Measurements from ENCODE around the gene ARNT2. TPM values are rescaled to one million over a fixed set of nuclear protein-coding genes. Genes with fewer than 3 reads are reported as not detected.

Gene ARNT2
- total and polyA plus RNA-seq, 2 of the 13 experiments (the other 11 are each of a cell fraction or from before 2014, with no cell fraction given), result 0.69 to 1.7 TPM

DNA sequence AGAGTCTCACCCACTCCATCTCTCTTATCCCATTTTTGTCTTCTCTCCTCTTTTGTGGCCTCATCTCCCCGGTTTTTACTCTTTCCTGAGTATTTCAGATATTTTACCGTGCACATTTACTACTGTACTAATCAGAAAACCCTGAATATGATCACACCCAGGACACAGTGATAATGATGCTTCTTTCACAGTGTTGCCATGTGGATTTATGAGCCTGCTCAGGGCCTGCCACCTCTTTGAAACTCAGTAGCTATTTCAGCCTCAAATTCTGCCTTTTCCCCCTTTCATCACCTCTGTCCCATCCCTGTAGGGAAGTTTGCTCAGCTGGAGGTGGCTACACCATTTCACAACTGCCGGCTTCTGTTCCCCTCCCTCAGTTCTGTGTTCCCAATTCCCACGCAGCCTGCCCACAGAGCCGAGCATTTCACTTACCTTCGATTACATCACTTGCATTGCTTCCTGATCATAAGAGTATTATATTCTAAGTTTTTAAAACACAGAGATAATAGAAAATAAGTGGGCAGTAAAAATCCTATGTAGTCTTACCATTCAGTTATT is 33.2 kb downstream of the ARNT2 start (continued):
- TF ChIP-seq, protein P1, sequence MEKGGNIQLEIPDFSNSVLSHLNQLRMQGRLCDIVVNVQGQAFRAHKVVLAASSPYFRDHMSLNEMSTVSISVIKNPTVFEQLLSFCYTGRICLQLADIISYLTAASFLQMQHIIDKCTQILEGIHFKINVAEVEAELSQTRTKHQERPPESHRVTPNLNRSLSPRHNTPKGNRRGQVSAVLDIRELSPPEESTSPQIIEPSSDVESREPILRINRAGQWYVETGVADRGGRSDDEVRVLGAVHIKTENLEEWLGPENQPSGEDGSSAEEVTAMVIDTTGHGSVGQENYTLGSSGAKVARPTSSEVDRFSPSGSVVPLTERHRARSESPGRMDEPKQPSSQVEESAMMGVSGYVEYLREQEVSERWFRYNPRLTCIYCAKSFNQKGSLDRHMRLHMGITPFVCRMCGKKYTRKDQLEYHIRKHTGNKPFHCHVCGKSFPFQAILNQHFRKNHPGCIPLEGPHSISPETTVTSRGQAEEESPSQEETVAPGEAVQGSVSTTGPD (CRISPR knock-in tag; IDR thresholded peaks at IDR 0.05), result no peak
- no peak for TF ChIP-seq NFATC3 (CRISPR knock-in tag; IDR thresholded peaks at IDR 0.05)
- no peak for TF ChIP-seq ATAD3A (CRISPR knock-in tag; IDR thresholded peaks at IDR 0.05)
- TF ChIP-seq GATAD2A (CRISPR knock-in tag; IDR thresholded peaks at IDR 0.05), result no peak
- no peak for TF ChIP-seq ZNF776 (CRISPR knock-in tag; IDR thresholded peaks at IDR 0.05)

DNA sequence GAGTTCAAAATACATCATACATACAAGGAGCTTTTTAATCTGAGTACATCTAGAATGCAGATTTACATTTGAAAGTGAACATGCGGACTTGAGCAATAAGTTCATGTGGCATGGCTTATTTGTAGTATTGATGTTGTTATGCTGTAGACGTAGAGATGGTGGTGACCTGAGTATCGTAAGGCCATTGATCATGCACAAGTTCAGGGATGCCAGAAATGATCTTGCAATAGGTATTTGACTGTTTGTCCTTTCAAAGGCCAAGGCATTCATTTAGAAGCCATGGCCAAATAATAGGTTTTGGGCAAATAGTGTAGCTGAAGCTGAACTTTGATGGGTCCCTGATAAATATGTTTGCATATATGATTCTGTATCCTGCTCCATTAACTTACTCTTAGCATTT is 35.0 kb downstream of the ARNT2 start:
- POLR2A ChIA-PET, result no interaction called here
- Histone ChIP-seq H3K36me3 (replicated peaks in 1 of 2; ENCODE audit: control insufficient read depth in 1 of 2, insufficient read depth in 2 of 2, low read length in 2 of 2) (no peaks in the 10 kb centered on the region), H3K79me2 (ENCODE audit: insufficient read depth, low read length) (no peaks in the 10 kb centered on the region), H3K4me2 (ENCODE audit: low read depth, low read length) (no peak overlapping the region), H3K9me3 (ENCODE audit: low read length) (no peaks in the 10 kb centered on the region), H3K4me1 (ENCODE audit: insufficient read depth, low read length) (peaks cover 34% of the 10 kb centered on the region), H4K20me1 (ENCODE audit: insufficient read depth, low read length) (no peaks in the 10 kb centered on the region), H3K4me3 (replicated peaks in 1 of 3; ENCODE audit: insufficient read depth in 1 of 3, low read depth in 2 of 3, low read length in 3 of 3) (no peak overlapping the region), H3K27me3 (ENCODE audit: control insufficient read depth in 1 of 2, insufficient read depth in 2 of 2, low read length in 2 of 2) (0 out of 5 replicates have a peak, but pooled peaks cover 0 to 3% of the 10 kb centered on the region in 2 experiments), H2AFZ (ENCODE audit: low read length) (no peak overlapping the region), H3K27ac (ENCODE audit: extremely low read length, insufficient read depth, low read length) (no peak overlapping the region), H3K9ac (ENCODE audit: insufficient read depth, low read depth, low read length) (no peak overlapping the region)
- TF ChIP-seq ZMYM3 (CRISPR knock-in tag; IDR thresholded peaks at IDR 0.05), result no peak
- DNase-seq (ENCODE audit: low spot score) (no peak), ATAC-seq (no peak), FAIRE-seq (no peak)
- no TSS peak for BruUV-seq (replicated peaks)
- CTCF ChIA-PET (ENCODE audit: low intra/inter-chr PET ratio, low total read pairs), result no interaction called here
- WGBS (ENCODE audit: low lambda C conversion rate), result 37% methylated on average over 3 of the region's 3 CpGs
- intact Hi-C loops (cut with micrococcal nuclease; ENCODE audit: unreplicated experiment) (no loop called here), in situ Hi-C loops (cut with HindIII; ENCODE audit: extremely low pct_ligation_motif_present, low pct_unique_long_range_greater_than_20kb) (no loop called here)

DNA sequence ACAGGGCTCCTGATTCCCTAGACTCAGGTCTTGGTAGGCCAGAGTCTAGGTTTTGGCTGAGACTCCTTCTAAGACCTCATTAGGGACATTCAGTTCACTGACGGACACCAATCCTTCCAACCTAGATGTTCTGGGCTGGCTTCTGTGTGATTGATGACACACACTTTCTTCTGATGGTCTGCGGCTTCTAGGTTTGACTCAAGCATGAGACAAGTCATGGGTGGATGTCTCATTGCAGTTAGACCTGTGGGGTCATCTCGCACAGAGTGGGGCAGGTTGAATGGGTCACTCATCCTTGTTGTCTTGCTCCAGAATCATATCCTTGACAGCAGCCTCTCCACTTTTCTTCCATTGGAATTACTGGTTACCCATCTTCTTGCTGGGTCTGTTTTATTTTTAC is 35.8 kb downstream of the ARNT2 start:
- 44% methylated on average over 3 of the region's 3 CpGs for WGBS (ENCODE audit: low lambda C conversion rate)
- no peak overlapping the region for H2AFZ ChIP-seq (ENCODE audit: low read length)
- no TSS peak for BruUV-seq (replicated peaks)
- H3K4me2 ChIP-seq (ENCODE audit: low read depth, low read length), result no peak overlapping the region
- H3K4me1 ChIP-seq (ENCODE audit: insufficient read depth, low read length), result peaks cover 25% of the 10 kb centered on the region
- no peaks in the 10 kb centered on the region for H3K9me3 ChIP-seq (ENCODE audit: low read length)
- ATAC-seq, result no peak
- FAIRE-seq, result no peak
- no peak overlapping the region for H3K4me3 ChIP-seq (replicated peaks in 1 of 3; ENCODE audit: insufficient read depth in 1 of 3, low read depth in 2 of 3, low read length in 3 of 3)
- H3K79me2 ChIP-seq (ENCODE audit: insufficient read depth, low read length), result no peaks in the 10 kb centered on the region
- no peaks in the 10 kb centered on the region for H4K20me1 ChIP-seq (ENCODE audit: insufficient read depth, low read length)
- DNase-seq (ENCODE audit: low spot score), result no peak
- no peaks in the 10 kb centered on the region for H3K36me3 ChIP-seq (replicated peaks in 1 of 2; ENCODE audit: control insufficient read depth in 1 of 2, insufficient read depth in 2 of 2, low read length in 2 of 2)
- intact Hi-C loops (cut with micrococcal nuclease; ENCODE audit: unreplicated experiment), result no loop called here
- POLR2A ChIA-PET, result no interaction called here
- CTCF ChIA-PET (ENCODE audit: low intra/inter-chr PET ratio, low total read pairs), result no interaction called here
- no peak overlapping the region for H3K27ac ChIP-seq (ENCODE audit: extremely low read length, insufficient read depth, low read length)
- no peak overlapping the region for H3K9ac ChIP-seq (ENCODE audit: insufficient read depth, low read depth, low read length)
- in situ Hi-C loops (cut with HindIII; ENCODE audit: extremely low pct_ligation_motif_present, low pct_unique_long_range_greater_than_20kb), result no loop called here
- H3K27me3 ChIP-seq (ENCODE audit: control insufficient read depth in 1 of 2, insufficient read depth in 2 of 2, low read length in 2 of 2), result 0 out of 5 replicates have a peak, but pooled peaks cover 0 to 3% of the 10 kb centered on the region in 2 experiments
- TF ChIP-seq ZFP82 (CRISPR knock-in tag; IDR thresholded peaks at IDR 0.05; ENCODE audit: borderline replicate concordance) (no peak), ZNF674 (CRISPR knock-in tag; IDR thresholded peaks at IDR 0.05; ENCODE audit: low read depth) (no peak), IRX3 (CRISPR knock-in tag; IDR thresholded peaks at IDR 0.05; ENCODE audit: borderline replicate concordance, low read depth) (no peak), KAT8 (CRISPR knock-in tag; IDR thresholded peaks at IDR 0.05) (no peak), SRSF4 (IDR thresholded peaks at IDR 0.05; ENCODE audit: low read depth, low read length, poor library complexity, severe bottlenecking) (no peak), ZFP90 (CRISPR knock-in tag; IDR thresholded peaks at IDR 0.05; ENCODE audit: borderline replicate concordance) (no peak), POLR2AphosphoS2 (IDR thresholded peaks at IDR 0.05; ENCODE audit: low read depth, low read length) (no peak), PPARG (CRISPR knock-in tag; conservative IDR thresholded peaks at IDR 0.05) (no peak)
- TF ChIP-seq, protein P2, sequence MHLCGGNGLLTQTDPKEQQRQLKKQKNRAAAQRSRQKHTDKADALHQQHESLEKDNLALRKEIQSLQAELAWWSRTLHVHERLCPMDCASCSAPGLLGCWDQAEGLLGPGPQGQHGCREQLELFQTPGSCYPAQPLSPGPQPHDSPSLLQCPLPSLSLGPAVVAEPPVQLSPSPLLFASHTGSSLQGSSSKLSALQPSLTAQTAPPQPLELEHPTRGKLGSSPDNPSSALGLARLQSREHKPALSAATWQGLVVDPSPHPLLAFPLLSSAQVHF (CRISPR knock-in tag; IDR thresholded peaks at IDR 0.05), result no peak

Measured in HepG2 (cell line).